Stomach (tissue), 4 donors: ENCODE results near the gene ITGB3BP.

Experiments used
- CTCF ChIP-seq, 7 experiments: fragments of 450-650 bp in 4 of 7; fragments of 200-600 bp in 3 of 7; sonication (generic) in 3 of 7; IDR thresholded peaks; one replicate each; pipeline ENCODE4 v1.5.1; 2016 to 2019; ENCODE audit warnings: antibody characterized with exemption in 7 of 7, control low read depth in 2 of 7, mild to moderate bottlenecking in 1 of 7
- EP300 ChIP-seq: sonication (generic); formaldehyde crosslinking; IDR thresholded peaks from one replicate; pipeline ENCODE4 v1.6.1; 2017; ENCODE audit warnings: antibody characterized with exemption
- POLR2A ChIP-seq, 4 donors: fragments of 450-650 bp; IDR thresholded peaks; one replicate each; pipeline ENCODE4 v1.6.1; 2016; ENCODE audit warnings: antibody characterized with exemption in 4 of 4, control low read depth in 2 of 4, mild to moderate bottlenecking in 1 of 4, moderate library complexity in 1 of 4
- POLR2AphosphoS5 ChIP-seq, 3 donors: sonication (generic); formaldehyde crosslinking; IDR thresholded peaks; one replicate each; pipeline ENCODE4 v1.6.1; 2016; ENCODE audit warnings: antibody characterized with exemption in 3 of 3

GRCh38 chr1:63442141-63442475, 80.9 kb downstream of the ITGB3BP start:
- TF ChIP-seq POLR2A (IDR thresholded peaks at IDR 0.05) (no peak), CTCF (IDR thresholded peaks at IDR 0.05) (no peak), EP300 (no peak), POLR2AphosphoS5 (IDR thresholded peaks at IDR 0.05) (no peak)
